HG03025 (cell line): ENCODE results near the gene DNAJC28.
"Not testable (repeated sequence)": the region's sequence is repeated elsewhere in the genome, so short reads cannot be mapped to it uniquely, and the experiment has no call there.

Experiments
- ATAC-seq: cut with Tn5 transposase; IDR thresholded peaks from one replicate; pipeline ENCODE4 v1.9.1; 2021; ENCODE audit warnings: mild to moderate bottlenecking, moderate library complexity; ENCODE audit not compliant: unreplicated experiment, low FRiP score

DNAJC28 gene, protein sequence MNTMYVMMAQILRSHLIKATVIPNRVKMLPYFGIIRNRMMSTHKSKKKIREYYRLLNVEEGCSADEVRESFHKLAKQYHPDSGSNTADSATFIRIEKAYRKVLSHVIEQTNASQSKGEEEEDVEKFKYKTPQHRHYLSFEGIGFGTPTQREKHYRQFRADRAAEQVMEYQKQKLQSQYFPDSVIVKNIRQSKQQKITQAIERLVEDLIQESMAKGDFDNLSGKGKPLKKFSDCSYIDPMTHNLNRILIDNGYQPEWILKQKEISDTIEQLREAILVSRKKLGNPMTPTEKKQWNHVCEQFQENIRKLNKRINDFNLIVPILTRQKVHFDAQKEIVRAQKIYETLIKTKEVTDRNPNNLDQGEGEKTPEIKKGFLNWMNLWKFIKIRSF

DNA sequence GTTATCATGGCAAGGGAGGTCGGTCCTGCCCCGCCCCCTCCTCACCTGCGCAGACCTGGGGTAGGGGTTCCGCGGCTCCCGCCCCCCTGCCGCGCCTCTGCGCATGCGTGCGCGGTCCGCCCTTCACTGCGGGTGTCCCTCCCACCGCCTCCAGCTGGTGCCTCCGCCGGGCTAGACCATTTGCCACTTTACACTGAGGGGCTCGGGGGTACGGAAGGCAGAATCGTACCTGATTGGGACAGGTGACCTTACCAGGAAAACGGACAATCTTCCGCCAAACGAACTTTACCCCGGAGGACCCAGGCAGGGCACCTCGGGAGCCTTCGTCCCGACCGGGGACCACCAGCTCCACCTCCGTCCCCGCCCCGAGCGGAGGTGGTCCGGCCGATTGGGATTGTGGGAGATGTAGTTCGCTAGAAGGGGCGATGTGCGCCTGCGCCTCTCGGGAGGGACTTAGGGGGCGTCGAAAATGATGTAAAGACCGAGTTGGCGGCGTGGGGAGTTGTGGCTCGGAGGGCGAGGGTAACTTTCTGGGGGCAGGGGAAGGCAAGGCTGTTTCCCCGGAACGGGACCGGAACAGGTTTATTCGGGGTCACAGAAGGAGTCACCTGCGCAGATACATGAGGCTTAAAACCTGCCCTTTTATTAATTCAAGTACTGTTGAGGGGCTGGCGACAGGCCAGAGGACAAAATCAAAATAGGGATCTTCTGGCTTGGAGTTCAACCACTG, at the start of gene DNAJC28:
Gene DNAJC28, minus strand, starts transcription at position 344 of the 730 bp plus-strand sequence. CDS start 2,323 bp downstream, outside the sequence.
- ATAC-seq, result peak; percentile 86

DNA sequence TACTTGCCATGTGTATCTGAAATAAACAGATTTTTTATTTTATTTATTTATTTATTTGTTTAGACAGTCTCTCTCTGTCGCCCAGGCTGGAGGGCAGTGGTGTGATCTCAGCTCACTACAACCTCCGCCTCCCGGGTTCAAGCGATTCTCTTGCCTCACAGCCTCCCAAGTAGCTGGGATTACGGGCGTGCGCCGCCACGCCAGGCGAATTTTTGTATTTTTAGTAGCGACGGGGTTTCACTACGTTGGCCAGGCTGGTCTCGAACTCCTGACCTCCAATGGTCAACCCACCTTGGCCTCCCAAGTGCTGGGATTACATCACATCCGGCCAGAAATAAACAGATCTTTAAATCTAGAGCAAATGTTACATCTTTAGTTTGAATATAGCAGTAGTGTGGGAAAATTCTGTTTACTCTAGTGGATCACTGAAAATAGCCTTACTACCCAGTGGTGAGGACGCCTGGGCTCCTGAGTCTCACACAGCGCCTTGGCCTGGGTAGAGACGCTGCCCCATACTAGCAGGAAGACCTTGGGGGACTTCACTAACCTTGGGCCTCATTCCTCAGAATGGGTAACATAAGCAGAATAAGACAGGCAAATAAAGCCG, 49.7 kb upstream of the DNAJC28 start:
- no peak for ATAC-seq

DNA sequence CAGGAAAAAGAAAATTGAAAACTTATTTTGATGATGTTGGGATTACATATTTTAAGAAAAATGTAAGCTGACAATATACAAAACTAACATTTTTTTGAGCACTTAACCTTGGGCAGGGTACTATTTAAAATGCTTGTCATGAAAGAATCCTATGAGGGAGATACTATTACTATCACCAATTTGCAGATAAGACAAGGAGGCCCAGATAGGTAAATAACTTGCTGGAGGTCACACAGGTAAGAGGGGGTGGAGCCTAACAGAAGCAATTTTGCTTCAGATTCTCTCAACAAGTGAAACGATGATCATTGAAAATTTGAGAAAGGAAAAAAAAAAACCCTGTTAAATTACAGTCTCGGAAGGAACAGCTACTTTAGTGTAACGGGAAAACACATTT, 49.2 kb upstream of the DNAJC28 start:
- ATAC-seq, result no peak

DNA sequence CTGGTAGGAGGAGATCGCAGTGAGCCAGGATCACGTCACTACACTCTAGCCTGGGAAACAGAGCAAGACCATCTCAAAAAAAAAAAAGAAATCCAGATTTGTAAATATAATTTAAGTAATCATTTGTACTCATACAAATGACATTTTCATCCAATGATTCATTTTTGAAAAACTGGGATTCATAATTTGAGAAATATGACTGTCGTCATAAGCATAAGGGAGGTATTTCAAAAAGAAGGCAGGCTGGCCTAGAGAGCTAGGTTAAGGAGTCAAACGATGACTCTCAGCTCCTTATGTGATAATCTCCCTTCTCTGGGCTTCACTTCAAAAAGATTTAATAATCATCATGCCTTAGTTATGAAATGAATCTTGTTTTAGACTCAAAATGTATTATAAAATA, 48.1 kb upstream of the DNAJC28 start:
- no peak for ATAC-seq

DNA sequence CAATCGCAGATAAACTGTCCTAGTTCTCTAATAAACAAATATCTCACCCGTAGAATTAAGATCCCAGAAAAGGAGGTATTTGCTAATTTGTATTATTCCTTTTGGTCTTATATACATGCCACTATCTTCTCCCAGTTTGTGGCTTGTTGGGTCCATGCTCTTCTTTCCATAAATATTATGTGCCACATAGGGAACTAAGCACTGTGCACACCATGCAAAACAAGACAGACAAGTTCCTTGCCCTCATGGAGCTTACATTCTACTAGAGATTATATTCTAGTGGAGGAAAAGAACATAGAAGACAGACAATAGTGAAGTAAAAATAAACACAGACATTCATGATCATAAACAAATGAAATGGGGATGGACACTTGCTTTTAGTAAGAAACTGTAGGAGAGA, 45.7 kb upstream of the DNAJC28 start:
- no peak for ATAC-seq

DNA sequence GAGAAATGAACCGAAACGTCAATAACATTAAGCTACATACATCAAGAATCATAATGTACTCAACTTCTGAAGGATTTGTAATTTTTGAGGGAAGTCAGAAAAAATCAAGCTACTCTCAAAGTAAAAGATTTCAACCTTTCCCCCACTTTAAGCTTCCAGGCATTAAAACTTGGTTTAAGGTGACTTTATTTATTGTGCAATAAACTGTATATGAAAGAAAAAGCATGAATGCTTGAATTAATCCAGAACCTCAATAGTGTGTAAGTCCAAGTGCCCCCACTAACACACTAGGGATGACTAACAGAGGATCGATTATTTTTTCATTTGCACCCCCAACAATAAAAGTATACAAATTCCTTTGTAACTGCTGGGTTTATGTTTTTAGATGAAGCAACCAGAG, 39.5 kb upstream of the DNAJC28 start:
- ATAC-seq, result no peak

DNA sequence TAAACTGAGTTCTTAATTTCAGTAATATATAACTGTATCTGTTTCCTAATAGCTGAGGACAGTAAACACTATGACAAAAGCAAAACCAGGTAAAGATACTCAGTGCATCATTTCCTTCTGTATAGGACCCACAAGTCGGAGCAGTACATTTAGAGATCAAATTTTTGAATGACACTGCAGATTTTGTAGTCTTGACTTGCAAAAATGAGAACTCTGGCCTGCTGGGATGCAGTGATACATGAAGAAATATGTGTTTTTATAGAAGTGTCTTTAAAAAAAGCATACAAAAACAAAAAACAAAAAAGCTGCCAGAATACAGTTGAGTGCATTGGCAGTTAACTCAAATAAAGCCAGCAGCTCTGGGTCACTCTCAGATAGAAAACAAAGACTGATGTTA, 31.4 kb upstream of the DNAJC28 start:
- no peak for ATAC-seq

DNA sequence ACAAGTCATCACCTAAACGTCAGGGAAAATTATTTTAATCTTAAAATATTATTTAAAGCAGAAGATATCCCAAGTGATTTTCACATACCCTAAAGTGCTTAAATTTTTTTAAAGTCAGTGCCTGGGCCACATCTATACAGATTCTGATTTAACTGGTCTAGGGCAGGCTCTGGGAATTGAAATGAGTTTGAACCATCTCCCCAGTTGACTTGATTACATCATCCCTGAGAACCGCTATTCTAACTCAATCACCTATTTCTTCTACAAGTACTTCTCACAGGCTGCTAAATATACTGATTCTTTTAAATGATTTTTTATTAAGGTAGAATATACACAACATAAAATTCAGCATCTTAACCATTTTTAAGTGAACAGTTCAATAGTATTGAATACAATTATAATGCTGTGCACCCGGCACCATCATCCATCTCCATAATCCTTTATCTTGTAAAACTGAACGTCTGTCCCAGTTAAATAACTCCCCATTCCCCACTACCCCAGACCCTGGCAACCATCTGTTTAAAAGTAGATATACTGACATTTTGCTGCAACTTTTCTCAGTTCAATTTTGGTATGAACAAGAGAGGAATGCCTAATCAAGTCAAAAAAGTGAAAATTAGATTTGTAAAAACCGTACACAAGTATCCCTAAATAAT, 30.9 kb upstream of the DNAJC28 start:
- ATAC-seq, result no peak

DNA sequence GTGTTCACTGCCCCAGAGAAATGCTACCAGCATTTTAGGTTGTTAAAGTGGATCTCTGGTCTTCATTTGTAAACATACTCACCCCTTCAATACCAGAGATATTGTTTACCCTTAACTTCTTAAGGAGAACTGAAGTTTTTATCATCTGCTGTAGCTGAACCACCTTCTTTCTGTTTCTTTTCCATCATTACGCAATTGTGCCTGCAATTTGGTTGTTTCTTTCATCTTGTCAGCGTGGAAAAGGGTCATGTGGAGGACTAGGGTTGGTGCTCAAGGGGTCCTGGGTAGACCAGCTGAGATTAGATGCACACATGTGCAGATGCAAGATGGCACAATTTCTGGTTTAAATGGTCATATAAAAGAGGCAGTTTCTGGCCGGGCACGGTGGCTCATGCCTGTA, 27.4 kb upstream of the DNAJC28 start:
- no peak for ATAC-seq

DNA sequence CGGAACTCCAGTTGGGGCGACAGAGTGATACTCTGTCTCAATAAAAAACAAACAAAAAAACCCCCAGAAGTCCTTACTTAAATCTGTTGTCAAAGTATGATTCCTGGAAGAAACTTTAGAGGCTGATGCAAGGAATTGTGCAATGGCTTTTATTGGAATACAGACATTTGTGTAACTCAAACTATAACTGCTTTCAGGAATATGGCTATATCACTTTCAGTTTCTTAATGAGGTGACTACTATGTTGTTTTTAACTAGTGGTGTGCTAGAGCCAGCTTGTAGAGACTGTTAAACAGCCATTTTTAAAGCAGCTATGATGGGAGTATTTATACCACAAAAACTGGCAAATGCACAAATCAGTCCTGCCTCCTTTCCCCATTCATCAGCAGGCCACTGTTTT, 22.7 kb upstream of the DNAJC28 start:
- ATAC-seq, result no peak

DNA sequence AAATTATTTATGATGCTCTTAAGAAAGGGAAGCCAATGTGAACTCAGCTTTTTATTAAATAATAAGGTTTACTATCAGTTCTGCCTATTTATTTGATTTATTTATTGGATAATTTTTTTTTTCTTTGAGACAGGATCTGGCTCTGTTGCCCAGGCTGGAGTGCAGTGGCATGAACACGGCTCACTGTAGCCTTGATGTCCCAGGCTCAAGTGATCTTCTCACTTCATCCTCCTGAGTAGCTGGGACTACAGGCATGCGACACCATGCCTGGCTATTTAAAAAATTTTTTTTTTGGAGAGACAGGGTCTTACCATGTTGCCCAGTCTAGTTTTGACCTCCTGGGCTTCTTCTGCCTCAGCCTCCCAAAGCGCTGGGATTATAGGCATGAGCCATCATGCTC, 21.0 kb upstream of the DNAJC28 start:
- ATAC-seq, result no peak

DNA sequence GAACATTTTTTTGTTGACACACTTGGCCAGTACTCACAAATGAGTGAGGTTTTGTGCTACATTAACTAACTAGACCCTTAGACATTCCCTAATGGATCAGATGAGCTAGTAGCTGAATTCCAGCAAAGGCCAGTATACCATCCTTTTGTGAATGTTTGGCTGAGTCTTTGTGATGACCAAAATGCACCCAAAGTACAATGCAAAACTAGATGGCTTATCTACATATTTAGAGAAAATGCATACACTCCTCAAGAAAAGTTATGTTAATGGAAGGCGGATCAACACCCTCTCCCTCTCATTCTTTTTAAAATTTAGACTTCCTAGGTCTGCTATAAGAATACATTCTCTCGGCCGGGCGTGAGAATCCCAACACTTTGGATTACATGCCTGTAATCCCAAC, 20.1 kb upstream of the DNAJC28 start:
- ATAC-seq, result no peak

DNA sequence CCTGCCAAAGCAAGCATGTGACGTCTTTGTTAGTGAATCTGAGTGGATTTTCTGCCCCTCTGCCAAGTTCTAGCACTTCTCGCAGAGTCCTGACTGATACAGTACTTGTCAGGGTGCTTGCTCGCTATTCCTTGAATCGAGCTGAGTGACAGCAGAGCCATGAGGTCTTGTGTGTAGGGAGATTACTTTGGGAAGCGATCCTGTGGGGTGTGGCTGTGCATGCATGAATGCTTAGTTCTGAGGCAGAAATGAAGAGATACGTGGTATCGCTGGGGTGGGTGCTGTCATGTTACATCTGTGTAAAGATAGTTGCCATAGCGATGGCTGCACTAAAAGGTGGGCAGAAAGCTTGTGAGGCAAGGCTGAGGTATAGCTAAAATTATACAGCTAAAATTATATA, 19.3 kb upstream of the DNAJC28 start:
- ATAC-seq, result no peak

DNA sequence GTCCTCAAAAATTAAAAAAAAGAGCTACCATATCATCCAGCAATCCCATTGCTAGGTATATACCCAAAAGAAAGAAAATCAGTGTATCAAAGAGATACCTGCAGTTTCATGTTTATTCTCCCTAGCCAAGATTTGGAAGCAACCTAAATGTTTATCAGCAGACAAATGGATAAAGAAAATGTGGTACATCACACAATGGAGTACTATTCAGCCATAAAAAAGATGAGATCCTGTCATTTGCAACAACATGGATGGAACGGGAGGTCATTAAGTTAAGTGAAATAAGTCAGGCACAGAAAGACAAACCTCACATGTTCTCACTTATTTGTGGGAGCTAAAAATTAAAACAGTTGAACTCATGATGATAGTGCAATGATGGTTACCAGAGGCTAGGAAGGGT, 15.5 kb upstream of the DNAJC28 start:
- not testable (repeated sequence) for ATAC-seq

DNA sequence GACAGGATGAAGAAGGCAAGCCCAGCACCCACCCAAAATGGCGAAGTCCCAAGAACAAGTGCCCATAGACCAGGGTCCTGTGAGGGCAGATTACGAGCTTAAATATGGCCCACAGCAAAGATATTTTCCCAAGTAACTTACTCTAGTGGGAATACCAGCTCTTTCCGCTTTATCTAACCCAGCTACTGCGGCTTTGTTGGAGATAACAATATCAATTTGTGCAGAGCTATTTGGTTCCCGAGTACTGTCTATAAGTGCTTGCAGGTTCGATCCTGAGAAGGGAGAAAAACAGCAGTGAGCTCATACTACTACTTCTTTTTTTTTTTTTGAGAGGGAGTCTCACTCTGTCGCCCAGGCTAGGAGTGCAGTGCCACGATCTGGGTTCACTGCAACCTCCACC, 14.3 kb upstream of the DNAJC28 start:
- ATAC-seq, result no peak

DNA sequence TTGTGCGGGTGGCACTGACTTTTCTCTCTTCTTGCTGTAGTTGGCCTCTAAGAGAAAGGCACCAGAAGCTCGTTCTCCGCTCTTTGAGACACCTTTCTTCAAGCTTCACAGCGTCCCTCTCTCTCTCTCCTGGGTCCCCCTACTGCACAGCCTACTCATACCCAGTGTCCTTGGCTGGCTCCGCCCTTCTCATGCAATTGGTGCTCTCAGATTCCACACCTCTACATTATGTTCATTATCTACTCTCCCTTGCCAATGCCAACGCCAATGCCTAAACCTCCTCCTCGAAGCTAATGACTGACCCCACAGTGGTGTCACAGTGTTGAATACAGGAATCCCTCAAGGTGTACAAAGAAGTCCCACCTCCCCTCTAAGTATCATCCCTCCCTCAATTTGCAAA, 4.8 kb upstream of the DNAJC28 start:
- no peak for ATAC-seq

DNA sequence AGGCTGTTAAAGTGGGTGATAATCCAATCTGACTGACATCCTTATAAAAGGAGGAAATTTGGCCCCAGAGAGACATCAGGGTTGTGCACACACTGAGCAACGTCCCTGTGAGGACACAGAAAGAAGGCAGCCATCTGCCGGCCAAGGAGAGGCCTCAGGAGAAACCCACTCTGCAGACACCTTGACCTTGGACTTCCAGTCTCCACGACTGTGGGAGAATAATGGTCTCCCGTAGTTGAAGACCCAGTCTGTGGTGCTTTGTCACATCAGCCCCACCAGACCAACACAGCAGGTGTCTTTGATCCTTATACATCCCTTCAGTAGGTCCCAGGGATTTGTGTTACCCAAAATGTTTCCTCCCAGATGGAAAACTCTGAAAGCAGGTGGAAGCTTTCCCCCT, 4.2 kb upstream of the DNAJC28 start:
- ATAC-seq, result no peak

DNA sequence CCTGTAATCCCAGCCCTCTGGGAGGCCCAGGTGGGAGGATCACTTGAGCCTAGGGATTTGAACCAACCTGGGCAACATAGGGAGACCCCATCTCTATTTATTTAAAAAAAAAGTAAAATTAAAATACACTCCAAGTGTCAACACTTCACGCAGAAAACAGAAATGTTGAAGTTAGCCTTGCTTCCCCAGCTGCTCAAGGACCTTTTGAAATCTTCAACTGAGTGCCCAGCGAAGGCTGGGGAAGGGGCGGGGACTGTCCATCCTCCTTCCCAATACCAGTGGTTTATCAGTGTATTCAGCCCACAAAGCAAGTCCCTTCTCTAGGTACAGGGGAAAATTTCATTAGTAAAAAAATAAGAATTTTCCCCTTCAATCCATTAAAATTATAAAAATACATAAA, 2.2 kb upstream of the DNAJC28 start:
- no peak for ATAC-seq

DNA sequence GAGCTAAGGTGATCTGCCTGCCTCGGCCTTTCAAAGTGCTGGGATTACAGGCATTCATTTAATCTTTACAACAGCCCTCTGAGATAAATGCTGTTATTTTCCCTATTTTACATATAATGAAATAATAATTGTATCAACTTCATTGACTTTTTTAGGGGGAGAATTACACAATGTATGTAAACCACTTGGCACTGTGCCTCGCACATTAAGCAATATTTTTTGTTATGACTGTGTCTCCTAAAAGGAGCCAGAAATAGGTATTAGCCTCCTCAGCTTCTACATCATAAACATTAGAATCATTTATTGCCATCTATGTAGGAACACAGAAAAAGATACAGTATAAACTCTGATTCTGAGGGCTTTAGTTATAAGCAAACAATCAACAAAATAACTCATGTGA, 1.1 kb upstream of the DNAJC28 start:
- ATAC-seq, result no peak

DNA sequence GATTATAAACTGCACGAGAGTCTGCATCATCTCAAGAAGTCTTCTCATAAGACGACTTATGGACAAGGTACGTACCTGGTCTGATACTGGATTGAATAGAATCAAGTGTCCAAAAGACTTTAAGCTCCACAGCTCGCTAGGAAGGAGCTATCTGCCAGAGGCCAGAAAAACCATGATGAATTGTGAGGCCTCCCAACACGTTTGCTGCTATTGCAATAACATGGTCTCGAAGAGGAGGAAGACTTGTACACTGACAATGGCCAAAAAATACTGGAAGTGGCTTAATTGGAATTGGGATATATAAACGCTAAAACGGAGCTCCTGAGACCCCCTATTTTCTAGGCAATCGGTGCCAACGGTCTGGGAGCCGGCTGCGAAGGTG, 534 bp downstream of the DNAJC28 start:
- no peak for ATAC-seq

DNA sequence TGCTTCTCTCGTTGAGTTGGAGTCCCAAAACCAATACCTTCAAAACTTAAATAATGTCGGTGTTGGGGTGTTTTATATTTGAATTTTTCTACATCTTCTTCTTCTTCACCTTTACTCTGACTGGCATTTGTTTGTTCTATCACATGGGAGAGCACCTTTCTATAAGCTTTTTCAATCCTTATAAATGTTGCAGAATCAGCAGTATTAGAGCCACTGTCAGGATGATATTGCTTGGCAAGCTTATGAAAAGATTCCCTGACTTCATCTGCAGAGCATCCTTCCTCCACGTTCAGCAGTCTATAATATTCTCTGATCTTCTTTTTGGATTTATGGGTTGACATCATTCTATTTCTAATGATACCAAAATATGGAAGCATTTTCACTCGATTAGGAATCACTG, 2.6 kb downstream of the DNAJC28 start:
- no peak for ATAC-seq
